HG03565 (cell line): ENCODE results near the gene TXNL4B.

Experiments
- ATAC-seq: cut with Tn5 transposase; IDR thresholded peaks from one replicate; pipeline ENCODE4 v1.9.1; 2021; ENCODE audit warnings: mild to moderate bottlenecking, moderate library complexity; ENCODE audit not compliant: unreplicated experiment

The TXNL4B gene

GRCh38 chr16:72042157-72042660 is 51.2 kb downstream of the TXNL4B start:
- no peak for ATAC-seq

DNA sequence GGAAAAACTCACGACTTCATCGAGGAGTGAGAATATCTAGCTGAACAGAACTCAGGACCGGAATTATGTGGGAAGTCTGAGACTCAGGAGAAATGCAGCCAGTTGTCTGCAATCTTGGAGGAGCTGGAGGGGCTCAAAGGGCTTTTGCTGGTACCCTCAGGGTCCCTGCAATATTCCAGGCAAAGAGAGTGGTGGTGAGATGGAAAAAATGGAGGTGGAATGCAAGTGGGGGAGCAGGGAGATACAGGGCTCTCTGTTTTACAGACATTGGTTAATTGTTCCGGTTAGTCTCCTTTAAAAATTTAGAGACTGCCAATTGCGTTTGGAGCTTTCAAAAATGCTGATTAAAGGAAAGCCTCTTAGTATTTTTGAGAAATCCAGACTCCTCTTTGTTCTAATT is 57.3 kb downstream of the TXNL4B start:
- ATAC-seq: no peak
